Sigmoid colon (tissue), 7 donors: ENCODE data around the gene HDAC4. TPM values are rescaled to one million over a fixed set of nuclear protein-coding genes. Genes with fewer than 3 reads are reported as not detected.
A peak's percentile ranks its signal among the peaks of the same experiment; 100 is the strongest.

Experiments used
- DNase-seq: peaks from one replicate; pipeline ENCODE4 v3.0.0-alpha.2; 2019
- H3K27ac ChIP-seq, 4 donors: fragments of 200-600 bp; sonication (generic); one replicate each; pipeline ENCODE4 v1.5.1; 2016 to 2019; ENCODE audit warnings: mild to moderate bottlenecking in 1 of 4
- H3K27me3 ChIP-seq, 3 donors: fragments of 200-600 bp; sonication (generic); one replicate each; pipeline ENCODE4 v1.5.1; 2019; ENCODE audit warnings: mild to moderate bottlenecking in 1 of 3
- H3K36me3 ChIP-seq, 4 donors: fragments of 200-600 bp; sonication (generic); one replicate each; pipeline ENCODE4 v1.5.1; 2016 to 2019
- H3K4me1 ChIP-seq, 4 donors: fragments of 200-600 bp; sonication (generic); one replicate each; pipeline ENCODE4 v1.5.1; 2017 to 2019
- H3K4me3 ChIP-seq, 4 donors: fragments of 200-600 bp; sonication (generic); one replicate each; pipeline ENCODE4 v1.5.1; 2017 to 2019; ENCODE audit warnings: mild to moderate bottlenecking in 2 of 4, moderate library complexity in 1 of 4
- H3K9me3 ChIP-seq, 4 donors: fragments of 200-600 bp in 3 of 4; sonication (generic) in 3 of 4; one replicate each; pipeline versions ENCODE4 v1.5.1 to v1.6.1; 2013 to 2019
- EP300 ChIP-seq, 4 donors: sonication (generic); formaldehyde crosslinking; IDR thresholded peaks; one replicate each; pipeline ENCODE4 v1.6.1; 2017; ENCODE audit warnings: antibody characterized with exemption in 4 of 4
- POLR2A ChIP-seq, 2 donors: fragments of 450-650 bp; IDR thresholded peaks; one replicate each; pipeline ENCODE4 v1.6.1; 2016; ENCODE audit warnings: antibody characterized with exemption in 2 of 2, mild to moderate bottlenecking in 2 of 2, moderate library complexity in 2 of 2
- POLR2AphosphoS5 ChIP-seq, 4 donors: sonication (generic); formaldehyde crosslinking; IDR thresholded peaks; one replicate each; pipeline ENCODE4 v1.6.1; 2017; ENCODE audit warnings: antibody characterized with exemption in 4 of 4
- WGBS, 2 donors: extraction: QIAGEN DNeasy Blood & Tissue Kit; methylation state at CpG; one replicate each; pipeline ENCODE4 v1.1.7; 2013; 5-methylcytosine and 5-hydroxymethylcytosine counted together
- intact Hi-C: fragments of 100-400 bp; cut with DNase I; formaldehyde crosslinking; loops from one replicate; pipeline ENCODE4 v1.15.1; 2023
- polyA plus RNA-seq, 3 donors: library from polyadenylated mRNA; stranded (reverse); fragments of 200-250 nt; gene quantifications; one replicate each; pipeline ENCODE4 v1.2.3, GENCODE V29; 2013
- total RNA-seq, 4 donors: library from RNA; depleted of rRNA; stranded (reverse); fragments of >200 nt; gene quantifications; one replicate each; pipeline ENCODE4 v1.1.0, GENCODE V29; 2016
- TF ChIP-seq, protein P1 (sequence below), 4 experiments: fragments of 450-650 bp in 3 of 4; fragments of 200-600 bp in 1 of 4; IDR thresholded peaks; one replicate each; pipeline ENCODE4 v1.5.1; 2016 to 2019; ENCODE audit warnings: antibody characterized with exemption in 4 of 4, mild to moderate bottlenecking in 3 of 4, moderate library complexity in 2 of 4
- donor health status: healthy with polysubstance abuse.
- donor health status: Bipolar disorder and iron deficiency.
- donor health status: healthy.

HDAC4 gene
- total and polyA plus RNA-seq, 7 donors: 1.8 to 196 (median 77.0) TPM

DNA sequence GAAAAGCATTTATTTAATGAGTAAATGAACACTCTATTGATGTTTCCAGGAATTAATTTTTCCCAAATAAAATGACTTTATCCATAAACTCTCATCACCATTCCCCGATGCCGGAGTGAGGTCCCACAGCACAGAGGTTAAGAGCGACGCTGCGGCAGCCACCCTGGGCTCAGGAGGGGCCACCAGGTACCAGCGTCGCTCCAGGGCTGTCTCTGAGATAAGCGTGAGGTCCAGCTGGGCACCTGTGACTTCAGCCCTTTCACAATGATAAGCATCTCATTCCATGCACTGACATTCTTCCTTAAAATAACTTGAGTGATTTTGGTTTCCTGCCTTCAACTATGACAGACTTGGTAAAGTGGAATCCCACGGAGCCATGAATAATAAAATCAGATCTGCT, 370.9 kb downstream of the HDAC4 start:
- intact Hi-C loops: no loop called here
- TF ChIP-seq, protein P1, sequence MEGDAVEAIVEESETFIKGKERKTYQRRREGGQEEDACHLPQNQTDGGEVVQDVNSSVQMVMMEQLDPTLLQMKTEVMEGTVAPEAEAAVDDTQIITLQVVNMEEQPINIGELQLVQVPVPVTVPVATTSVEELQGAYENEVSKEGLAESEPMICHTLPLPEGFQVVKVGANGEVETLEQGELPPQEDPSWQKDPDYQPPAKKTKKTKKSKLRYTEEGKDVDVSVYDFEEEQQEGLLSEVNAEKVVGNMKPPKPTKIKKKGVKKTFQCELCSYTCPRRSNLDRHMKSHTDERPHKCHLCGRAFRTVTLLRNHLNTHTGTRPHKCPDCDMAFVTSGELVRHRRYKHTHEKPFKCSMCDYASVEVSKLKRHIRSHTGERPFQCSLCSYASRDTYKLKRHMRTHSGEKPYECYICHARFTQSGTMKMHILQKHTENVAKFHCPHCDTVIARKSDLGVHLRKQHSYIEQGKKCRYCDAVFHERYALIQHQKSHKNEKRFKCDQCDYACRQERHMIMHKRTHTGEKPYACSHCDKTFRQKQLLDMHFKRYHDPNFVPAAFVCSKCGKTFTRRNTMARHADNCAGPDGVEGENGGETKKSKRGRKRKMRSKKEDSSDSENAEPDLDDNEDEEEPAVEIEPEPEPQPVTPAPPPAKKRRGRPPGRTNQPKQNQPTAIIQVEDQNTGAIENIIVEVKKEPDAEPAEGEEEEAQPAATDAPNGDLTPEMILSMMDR (IDR thresholded peaks at IDR 0.05): no peak
- no peak for TF ChIP-seq EP300 (IDR thresholded peaks at IDR 0.05)
- DNase-seq: peak; percentile 28
- 75 to 82% methylated on average over 9 of the region's 9 CpGs for WGBS, 2 donors
- Histone ChIP-seq H3K9me3 (no peaks in the 10 kb centered on the region), H3K27me3 (no peaks in the 10 kb centered on the region), H3K4me1 (peaks cover 0 to 12% (median 2%) of the 10 kb centered on the region in 4 donors), H3K36me3 (no peaks in the 10 kb centered on the region), H3K4me3 (no peak overlapping the region), H3K27ac (no peak overlapping the region)

DNA sequence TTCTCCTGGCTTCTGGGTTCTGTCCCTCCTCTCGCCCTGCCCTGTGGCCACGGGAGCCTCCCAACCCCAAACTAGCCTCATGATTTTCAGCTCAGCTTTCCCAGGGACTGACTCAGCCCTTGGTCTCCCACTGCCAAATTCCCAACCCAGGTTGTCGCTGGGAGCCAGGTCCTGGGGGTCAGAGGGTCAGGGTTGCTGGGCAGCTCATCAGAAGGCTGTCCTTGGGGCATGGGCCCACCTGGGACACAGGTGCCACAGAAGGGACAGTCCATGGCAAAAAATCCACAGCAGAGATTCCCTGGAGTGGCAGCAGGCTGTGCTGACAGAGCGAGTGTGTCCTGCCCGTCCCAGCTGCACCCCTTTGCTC, 372.6 kb downstream of the HDAC4 start:
- peaks cover 0 to 12% (median 2%) of the 10 kb centered on the region in 4 donors for H3K4me1 ChIP-seq
- 75 to 89% methylated on average over 5 of the region's 5 CpGs for WGBS, 2 donors
- DNase-seq: peak; percentile 58

DNA sequence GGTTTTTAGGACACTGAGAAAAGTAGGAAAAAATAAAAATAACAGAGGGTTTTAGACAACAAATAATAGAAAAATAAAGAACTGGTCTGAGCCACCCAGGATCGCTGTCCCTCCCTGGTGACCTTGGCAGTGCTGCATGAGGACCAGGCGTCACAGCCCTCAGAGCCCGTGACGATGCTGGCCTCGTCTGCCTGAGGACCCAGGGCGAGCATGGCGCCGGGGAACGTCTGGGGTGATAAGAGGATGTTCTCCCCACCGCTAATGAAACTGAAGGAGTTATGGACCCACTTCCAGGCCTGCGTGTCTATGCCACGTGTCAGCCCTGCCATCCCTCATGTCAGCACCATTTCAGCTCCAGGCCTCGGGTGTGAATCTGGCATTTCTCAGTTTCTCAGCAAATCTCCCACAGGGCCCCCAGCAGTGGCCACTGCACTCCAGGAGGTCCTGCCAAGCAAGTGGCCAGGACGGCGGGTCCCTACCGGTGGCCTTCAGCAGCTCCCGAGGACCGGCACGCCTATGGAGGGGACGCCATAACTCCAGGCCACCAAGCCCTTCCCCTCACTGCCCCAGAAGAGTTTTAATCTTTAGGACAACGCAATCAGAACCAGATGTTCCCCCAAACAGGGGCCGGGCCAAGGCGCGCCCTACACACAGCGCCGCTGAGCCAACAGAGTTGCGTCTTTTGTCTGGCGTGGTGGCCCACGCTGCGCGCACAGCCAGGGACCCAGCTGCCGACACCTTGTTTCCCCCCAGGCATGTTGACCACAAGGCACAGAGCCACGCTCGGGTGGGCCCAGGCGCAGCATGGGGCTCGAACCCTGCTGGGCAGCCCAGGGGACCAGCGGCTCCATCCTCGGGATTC, 373.2 kb downstream of the HDAC4 start:
- intact Hi-C loops: no loop called here
- WGBS, 2 donors: 87 to 89% methylated on average over 38 of the region's 38 CpGs
- DNase-seq: peak; percentile 60
- no peak overlapping the region for H3K27ac ChIP-seq
- no peaks in the 10 kb centered on the region for H3K9me3 ChIP-seq
- no peak for TF ChIP-seq EP300 (IDR thresholded peaks at IDR 0.05)
- no peak for TF ChIP-seq POLR2AphosphoS5 (IDR thresholded peaks at IDR 0.05)
- TF ChIP-seq POLR2A (IDR thresholded peaks at IDR 0.05): no peak
- TF ChIP-seq, protein P1 (IDR thresholded peaks at IDR 0.05): no peak
- H3K27me3 ChIP-seq: no peaks in the 10 kb centered on the region
- H3K4me3 ChIP-seq: no peak overlapping the region
- peaks cover 0 to 12% (median 2%) of the 10 kb centered on the region in 4 donors for H3K4me1 ChIP-seq
- H3K36me3 ChIP-seq: no peaks in the 10 kb centered on the region

More for the DNA sequence above, 372.6 kb downstream of the HDAC4 start:
- Histone ChIP-seq H3K4me3 (no peak overlapping the region), H3K9me3 (no peaks in the 10 kb centered on the region), H3K27ac (no peak overlapping the region), H3K36me3 (no peaks in the 10 kb centered on the region), H3K27me3 (no peaks in the 10 kb centered on the region)
- no peak for TF ChIP-seq POLR2A (IDR thresholded peaks at IDR 0.05)
- TF ChIP-seq POLR2AphosphoS5 (IDR thresholded peaks at IDR 0.05): no peak
- TF ChIP-seq, protein P1 (IDR thresholded peaks at IDR 0.05): no peak
- intact Hi-C loops: no loop called here

DNA sequence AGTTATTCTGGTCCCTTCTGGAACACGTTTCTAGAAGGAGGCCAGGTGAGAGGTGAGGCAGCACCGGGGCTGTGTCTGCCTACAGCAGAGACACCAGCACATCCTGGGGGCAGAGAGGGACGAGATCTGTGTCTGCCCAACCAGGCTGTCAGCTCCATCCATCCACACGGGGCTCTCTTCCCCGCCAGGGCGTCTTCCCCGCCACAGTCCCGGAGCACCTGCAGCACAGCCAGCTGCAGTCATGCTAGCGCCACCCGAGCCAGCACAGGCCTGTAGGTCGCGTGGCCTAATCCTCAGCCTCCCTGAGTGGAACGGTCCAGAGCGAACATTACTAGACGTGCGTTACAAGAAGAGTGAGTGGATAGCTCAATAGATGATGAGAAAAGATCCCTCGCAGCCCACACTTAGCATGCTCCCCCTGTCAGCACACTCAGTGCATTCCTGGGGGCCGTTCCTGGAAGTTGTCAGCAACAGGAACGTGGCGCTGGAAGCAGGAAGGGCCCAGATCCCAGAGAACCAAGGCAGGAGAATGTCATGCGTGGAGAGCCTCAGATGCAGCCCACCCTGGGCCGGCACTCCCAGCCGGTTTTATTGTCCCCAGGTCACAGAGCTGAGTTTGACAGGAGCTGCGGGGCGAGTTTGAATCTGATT, 374.0 kb downstream of the HDAC4 start:
- H3K27ac ChIP-seq: no peak overlapping the region
- WGBS, 2 donors: 58 to 75% methylated on average over 25 of the region's 25 CpGs

DNA sequence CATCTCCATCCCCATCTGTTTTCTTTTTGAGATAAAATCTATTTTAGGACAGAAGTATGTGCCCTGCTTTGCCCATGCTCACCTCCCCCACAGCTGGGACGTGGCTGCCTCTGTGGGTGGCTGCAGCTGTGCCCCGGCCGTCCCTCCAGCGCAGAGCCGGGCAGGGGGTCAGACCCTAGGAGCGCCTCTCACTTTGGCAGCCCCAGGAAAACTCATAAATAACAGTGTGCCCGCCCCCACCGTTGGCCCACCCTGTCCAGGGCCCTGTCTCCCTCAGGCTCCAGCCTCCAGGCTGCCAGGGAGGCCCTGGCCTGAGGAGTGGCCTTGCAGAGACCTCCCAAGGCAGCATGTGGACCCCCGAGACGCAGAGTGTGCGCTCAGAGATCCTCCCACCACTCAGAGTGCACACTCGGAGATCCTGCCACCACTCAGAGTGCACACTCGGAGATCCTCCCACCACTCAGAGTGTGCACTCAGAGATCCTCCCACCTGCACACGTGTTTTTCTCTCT, 374.8 kb downstream of the HDAC4 start:
- Histone ChIP-seq H3K36me3 (no peaks in the 10 kb centered on the region), H3K27ac (no peak overlapping the region), H3K4me3 (no peak overlapping the region), H3K27me3 (no peaks in the 10 kb centered on the region), H3K4me1 (peaks cover 0 to 12% (median 2%) of the 10 kb centered on the region in 4 donors), H3K9me3 (no peaks in the 10 kb centered on the region)
- intact Hi-C loops: no loop called here
- DNase-seq: peak; percentile 56
- no peak for TF ChIP-seq EP300 (IDR thresholded peaks at IDR 0.05)
- TF ChIP-seq, protein P1 (IDR thresholded peaks at IDR 0.05): no peak
- TF ChIP-seq POLR2AphosphoS5 (IDR thresholded peaks at IDR 0.05): no peak
- no peak for TF ChIP-seq POLR2A (IDR thresholded peaks at IDR 0.05)
- WGBS, 2 donors: 74 to 75% methylated on average over 14 of the region's 14 CpGs

More for the DNA sequence above, 374.0 kb downstream of the HDAC4 start:
- peaks cover 0 to 12% (median 2%) of the 10 kb centered on the region in 4 donors for H3K4me1 ChIP-seq
- H3K9me3 ChIP-seq: no peaks in the 10 kb centered on the region
- DNase-seq: peak; percentile 62
- no peak overlapping the region for H3K4me3 ChIP-seq
- no peaks in the 10 kb centered on the region for H3K27me3 ChIP-seq
- intact Hi-C loops: no loop called here
- H3K36me3 ChIP-seq: no peaks in the 10 kb centered on the region
- TF ChIP-seq EP300 (IDR thresholded peaks at IDR 0.05) (no peak), POLR2AphosphoS5 (IDR thresholded peaks at IDR 0.05) (no peak)
